ENCODE data around the gene SH2D1A. TPM values are rescaled to one million over a fixed set of nuclear protein-coding genes. Genes with fewer than 3 reads are reported as not detected.
"Not testable (repeated sequence)": the region's sequence is repeated elsewhere in the genome, so short reads cannot be mapped to it uniquely, and the experiment has no call there.

Gene SH2D1A
- polyA plus RNA-seq (2012; rRNA removed): not detected in 2 replicates
- polyA plus RNA-seq (2012; cell fraction: cytosol; rRNA removed): 0.01 TPM in 1 of 2 replicates, not detected in the other
- not detected in 2 replicates for polyA plus RNA-seq (2012; cell fraction: nucleus; rRNA removed)

- Histone ChIP-seq H3K27me3 (ENCODE audit: insufficient read depth) (no peaks in the 10 kb centered on the region), H3K4me3 (ENCODE audit: low read depth in 2 of 2, low read length in 1 of 2) (no peak within 1 kb of the TSS), H3K79me2 (ENCODE audit: insufficient read depth) (no peaks in the 10 kb centered on the region), H3F3A (replicated peaks; ENCODE audit: insufficient read depth) (no peaks in the 10 kb centered on the region), H3K36me3 (replicated peaks in 1 of 2; ENCODE audit: control insufficient read depth in 1 of 2, insufficient read depth in 2 of 2, low read length in 1 of 2) (no peaks in the 10 kb centered on the region), H3K27ac (ENCODE audit: low read depth in 2 of 2, low read length in 1 of 2) (no peak within 1 kb of the TSS), H3K9me3 (no peaks in the 10 kb centered on the region), H4K20me1 (ENCODE audit: insufficient read depth) (no peaks in the 10 kb centered on the region), H2AFZ (ENCODE audit: low read depth) (no peak within 1 kb of the TSS), H3K9me2 (no peaks in the 10 kb centered on the region), H3K4me2 (no peak within 1 kb of the TSS), H3K9ac (no peak within 1 kb of the TSS), H3K4me1 (ENCODE audit: control insufficient read depth in 1 of 2, insufficient read depth in 2 of 2, low read depth in 1 of 2, low read length in 1 of 2) (no peaks in the 10 kb centered on the region)
- WGBS (ENCODE audit: low lambda C conversion rate): 42% methylated on average over 18 of the region's 19 CpGs
- DNase-seq: no peak
- ChIA-PET POLR2A (no interaction called here), CTCF (no interaction called here)
- TF ChIP-seq RCOR1 (IDR thresholded peaks at IDR 0.05; ENCODE audit: low read length): no peak
- TF ChIP-seq FOXM1 (IDR thresholded peaks at IDR 0.05; ENCODE audit: low read depth): no peak
- TF ChIP-seq TAF1 (IDR thresholded peaks at IDR 0.05; ENCODE audit: borderline replicate concordance, low read depth, low read length): no peak
- TF ChIP-seq TEAD4 (IDR thresholded peaks at IDR 0.05; ENCODE audit: borderline replicate concordance, insufficient read depth): no peak
- no peak for TF ChIP-seq USF2 (IDR thresholded peaks at IDR 0.05; ENCODE audit: borderline replicate concordance, low read depth, low read length)
- TF ChIP-seq REST (IDR thresholded peaks at IDR 0.05; ENCODE audit: low read depth, low read length): no peak
- no peak for TF ChIP-seq JUND (IDR thresholded peaks at IDR 0.05)
- TF ChIP-seq RFX5 (IDR thresholded peaks at IDR 0.05; ENCODE audit: low read length): no peak
- no peak for TF ChIP-seq SMC3 (IDR thresholded peaks at IDR 0.05; ENCODE audit: low read depth, low read length)
Observed at GRCh38 chrX:124346117-124346876, at the start of gene SH2D1A. Gene SH2D1A, plus strand, starts transcription at chrX:124346563. Its CDS starts 80 bp downstream, at chrX:124346643.

GRCh38 chrX:124299323-124299722 is 47.0 kb upstream of the SH2D1A start:
- H3K4me3 ChIP-seq (ENCODE audit: low read depth in 2 of 2, low read length in 1 of 2); H3K4me1 ChIP-seq (ENCODE audit: control insufficient read depth in 1 of 2, insufficient read depth in 2 of 2, low read depth in 1 of 2, low read length in 1 of 2); H3K9ac ChIP-seq; H3K9me3 ChIP-seq; POLR2A ChIA-PET; H3F3A ChIP-seq (replicated peaks; ENCODE audit: insufficient read depth); H3K36me3 ChIP-seq (replicated peaks in 1 of 2; ENCODE audit: control insufficient read depth in 1 of 2, insufficient read depth in 2 of 2, low read length in 1 of 2); H2AFZ ChIP-seq (ENCODE audit: low read depth); H3K79me2 ChIP-seq (ENCODE audit: insufficient read depth); H3K4me2 ChIP-seq; H3K27ac ChIP-seq (ENCODE audit: low read depth in 2 of 2, low read length in 1 of 2); H3K9me2 ChIP-seq; CTCF ChIA-PET; DNase-seq; H3K27me3 ChIP-seq (ENCODE audit: insufficient read depth); H4K20me1 ChIP-seq (ENCODE audit: insufficient read depth): not testable (repeated sequence)
- WGBS (ENCODE audit: low lambda C conversion rate): 47% methylated on average over 4 of the region's 4 CpGs
